GM21515 (cell line): ENCODE measurements around the gene IRAK1.
"Not testable (repeated sequence)": the region's sequence is repeated elsewhere in the genome, so short reads cannot be mapped to it uniquely, and the experiment has no call there.

Source experiments
- ATAC-seq: cut with Tn5 transposase; IDR thresholded peaks from one replicate; pipeline ENCODE4 v1.9.1; 2021; ENCODE audit not compliant: unreplicated experiment

The IRAK1 gene

GRCh38 chrX:153999359-154000037 lies 20.2 kb downstream of the IRAK1 start:
- ATAC-seq, result no peak

GRCh38 chrX:153995504-153995903 lies 24.2 kb downstream of the IRAK1 start:
- ATAC-seq, result no peak

- not testable (repeated sequence) for ATAC-seq
Observed at GRCh38 chrX:153994398-153994797, 25.3 kb downstream of the IRAK1 start.

GRCh38 chrX:153993978-153994377 lies 25.7 kb downstream of the IRAK1 start:
- no peak for ATAC-seq

GRCh38 chrX:153993079-153993478 lies 26.6 kb downstream of the IRAK1 start:
- no peak for ATAC-seq

GRCh38 chrX:153992180-153992579 lies 27.5 kb downstream of the IRAK1 start:
- no peak for ATAC-seq

GRCh38 chrX:153991013-153991580 lies 28.6 kb downstream of the IRAK1 start:
- no peak for ATAC-seq

GRCh38 chrX:153989973-153990655 lies 29.6 kb downstream of the IRAK1 start:
- ATAC-seq, result no peak

GRCh38 chrX:153988493-153988892 lies 31.2 kb downstream of the IRAK1 start:
- ATAC-seq, result no peak

- no peak for ATAC-seq
Observed at GRCh38 chrX:153984351-153985178, 35.1 kb downstream of the IRAK1 start.

- no peak for ATAC-seq
Observed at GRCh38 chrX:153983321-153983801, 36.3 kb downstream of the IRAK1 start.

GRCh38 chrX:153981771-153982533 lies 37.8 kb downstream of the IRAK1 start:
- ATAC-seq, result no peak

- no peak for ATAC-seq
Observed at GRCh38 chrX:153981231-153981630, 38.5 kb downstream of the IRAK1 start.

GRCh38 chrX:153980394-153980793 lies 39.3 kb downstream of the IRAK1 start:
- not testable (repeated sequence) for ATAC-seq

GRCh38 chrX:153974726-153975286 lies 44.9 kb downstream of the IRAK1 start:
- no peak for ATAC-seq

GRCh38 chrX:153974003-153974725 lies 45.5 kb downstream of the IRAK1 start:
- no peak for ATAC-seq

- ATAC-seq, result no peak
Observed at GRCh38 chrX:153973127-153974002, 46.3 kb downstream of the IRAK1 start.

- peak; percentile 42 for ATAC-seq
Observed at GRCh38 chrX:153972368-153973126, 47.2 kb downstream of the IRAK1 start, which contains the start of gene TMEM187. Gene TMEM187, plus strand, starts transcription at chrX:153972754. Its CDS starts 9,309 bp downstream, at chrX:153982063.
